Activated CD4-positive, alpha-beta T cell treated with anti-CD3 and anti-CD28 coated beads for 48 hours (primary cell): ENCODE data around the gene WDR82.
A peak's percentile ranks its signal among the peaks of the same experiment; 100 is the strongest.

Experiments used
- DNase-seq: peaks from one replicate; pipeline ENCODE4 v3.0.0-alpha.2; 2020

WDR82 gene

GRCh38 chr3:52306978-52307377 is 28.5 kb upstream of the WDR82 start:
- no peak for DNase-seq

GRCh38 chr3:52305926-52306325 is 27.5 kb upstream of the WDR82 start:
- DNase-seq, result no peak

GRCh38 chr3:52303811-52304210 is 25.4 kb upstream of the WDR82 start:
- no peak for DNase-seq

GRCh38 chr3:52302426-52303145 is 24.1 kb upstream of the WDR82 start:
- DNase-seq, result no peak

- DNase-seq, result no peak
These were observed 21.6 kb upstream of the WDR82 start for GRCh38 chr3:52299879-52300611.

- no peak for DNase-seq
These were observed 20.9 kb upstream of the WDR82 start for GRCh38 chr3:52299247-52299878.

- DNase-seq, result no peak
These were observed 20.0 kb upstream of the WDR82 start for GRCh38 chr3:52298149-52299098.

- no peak for DNase-seq
These were observed 19.0 kb upstream of the WDR82 start for GRCh38 chr3:52297242-52298148.

GRCh38 chr3:52295671-52296208 is 17.3 kb upstream of the WDR82 start:
- DNase-seq, result no peak

- DNase-seq, result no peak
These were observed 16.1 kb upstream of the WDR82 start for GRCh38 chr3:52294320-52295150.

GRCh38 chr3:52293491-52294319 is 15.3 kb upstream of the WDR82 start:
- DNase-seq, result no peak

- DNase-seq, result no peak
These were observed 14.0 kb upstream of the WDR82 start for GRCh38 chr3:52292247-52293065.

GRCh38 chr3:52291508-52292181 is 13.2 kb upstream of the WDR82 start:
- DNase-seq, result peak; percentile 51

GRCh38 chr3:52290596-52291507 is 12.4 kb upstream of the WDR82 start:
- no peak for DNase-seq

- no peak for DNase-seq
These were observed 11.5 kb upstream of the WDR82 start for GRCh38 chr3:52289747-52290595.

GRCh38 chr3:52289338-52289746 is 10.9 kb upstream of the WDR82 start:
- no peak for DNase-seq
